ENCODE results near the gene AGAP9. TPM values are rescaled to one million over a fixed set of nuclear protein-coding genes. Genes with fewer than 3 reads are reported as not detected.
"Not testable (repeated sequence)": the region's sequence is repeated elsewhere in the genome, so short reads cannot be mapped to it uniquely, and the experiment has no call there.

The AGAP9 gene
- total RNA-seq, 4 donors from 2014 or later, result 0.94 to 8.8 (median 3.3) TPM

- H3K27me3 ChIP-seq; DNase-seq; H3K9me3 ChIP-seq; intact Hi-C loops (cut with DNase I); H3K4me3 ChIP-seq; H3K36me3 ChIP-seq; H3K4me1 ChIP-seq; H3K27ac ChIP-seq: not testable (repeated sequence)
- 100% methylated on average over 1 of the region's 5 CpGs for WGBS, 2 donors
These were observed 56.0 kb downstream of the AGAP9 start for GRCh38 chr10:47467458-47467857.

- DNase-seq, result not testable (repeated sequence)
These were observed 58.1 kb downstream of the AGAP9 start for GRCh38 chr10:47465216-47465917.

GRCh38 chr10:47462577-47463358 lies 60.7 kb downstream of the AGAP9 start:
- H3K4me3 ChIP-seq; intact Hi-C loops (cut with DNase I); DNase-seq: not testable (repeated sequence)

More at GRCh38 chr10:47465216-47465917, 58.1 kb downstream of the AGAP9 start:
- 48 to 54% methylated on average over 5 to 8 of the region's 14 CpGs for WGBS, 2 donors
- peaks cover 0 to 11% (median 0%) of the 10 kb centered on the region in 3 donors for H3K4me1 ChIP-seq
- H3K27me3 ChIP-seq; H3K4me3 ChIP-seq; H3K9me3 ChIP-seq; H3K36me3 ChIP-seq; H3K27ac ChIP-seq; intact Hi-C loops (cut with DNase I): not testable (repeated sequence)

GRCh38 chr10:47461261-47461687 lies 62.2 kb downstream of the AGAP9 start:
- peak overlapping the region in 1 of 4 donors; percentile 34 for H3K27ac ChIP-seq
- H3K27me3 ChIP-seq; DNase-seq; H3K36me3 ChIP-seq; H3K9me3 ChIP-seq; intact Hi-C loops (cut with DNase I): not testable (repeated sequence)
- peak in 2 of 6 experiments; percentile 10 to 28 for TF ChIP-seq CTCF (IDR thresholded peaks at IDR 0.05)
- peak overlapping the region in 3 of 4 donors; percentile 15 to 53 (median 30) for H3K4me3 ChIP-seq
- H3K4me1 ChIP-seq, result peaks cover 0 to 11% (median 0%) of the 10 kb centered on the region in 3 donors
- no CpG with 5 or more reads among the region's 37 CpGs for WGBS, 2 donors

More at GRCh38 chr10:47462577-47463358, 60.7 kb downstream of the AGAP9 start:
- not testable (repeated sequence) for H3K27ac ChIP-seq, H3K27me3 ChIP-seq, H3K9me3 ChIP-seq, H3K36me3 ChIP-seq
- no CpG with 5 or more reads among the region's 9 CpGs for WGBS, 2 donors
- H3K4me1 ChIP-seq, result peaks cover 0 to 11% (median 0%) of the 10 kb centered on the region in 3 donors

DNA sequence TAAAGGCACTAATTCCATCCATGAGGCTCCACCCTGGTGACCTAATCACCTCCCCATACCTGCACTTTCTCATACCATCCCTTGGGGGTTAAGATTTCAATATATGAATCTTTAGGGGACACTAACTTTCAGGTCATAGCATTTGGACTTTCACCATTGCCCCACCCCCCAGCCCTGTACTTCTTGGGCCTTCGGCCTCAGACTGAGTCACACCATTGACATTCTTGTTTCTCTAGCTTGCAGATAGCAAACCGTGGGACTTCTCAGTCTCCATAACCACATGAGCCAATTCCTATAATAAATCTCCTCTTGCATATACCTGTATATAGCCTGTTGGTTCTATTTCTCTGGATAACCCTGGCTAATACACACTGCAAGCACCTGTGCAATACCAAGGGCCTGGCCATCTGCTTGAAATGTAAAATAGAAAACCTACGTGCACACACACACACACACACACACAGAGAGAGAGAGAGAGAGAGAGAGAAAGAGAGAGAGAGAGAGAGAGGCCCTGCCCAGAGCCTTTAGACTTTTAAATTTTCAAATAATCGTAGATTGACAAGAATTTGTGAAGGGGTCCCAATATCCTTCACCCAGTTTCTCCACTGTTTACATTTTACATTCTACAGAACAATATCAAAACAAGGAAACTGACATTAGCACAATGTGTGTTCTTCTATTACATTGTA lies 64.8 kb downstream of the AGAP9 start:
- intact Hi-C loops (cut with DNase I), result no loop called here
- Histone ChIP-seq H3K4me1 (peaks cover 0 to 6% (median 0%) of the 10 kb centered on the region in 3 donors), H3K4me3 (no peak overlapping the region), H3K9me3 (no peaks in the 10 kb centered on the region), H3K36me3 (no peaks in the 10 kb centered on the region), H3K27me3 (no peaks in the 10 kb centered on the region), H3K27ac (no peak overlapping the region)
- 60 to 84% methylated on average over 2 to 4 of the region's 4 CpGs for WGBS, 2 donors
- no peak for DNase-seq
- TF ChIP-seq CTCF (IDR thresholded peaks at IDR 0.05) (no peak), POLR2A (IDR thresholded peaks at IDR 0.05) (no peak)

- H3K4me3 ChIP-seq, result no peak overlapping the region
- H3K9me3 ChIP-seq, result no peaks in the 10 kb centered on the region
- H3K27me3 ChIP-seq, result no peaks in the 10 kb centered on the region
- peaks cover 0 to 6% (median 0%) of the 10 kb centered on the region in 3 donors for H3K4me1 ChIP-seq
- no peak overlapping the region for H3K27ac ChIP-seq
- DNase-seq, result no peak
- WGBS, 2 donors, result 77% methylated on average over 1 of the region's 1 CpG; no CpG with 5 or more reads in 1 of the 2 donors
- intact Hi-C loops (cut with DNase I), result no loop called here
- TF ChIP-seq CTCF (IDR thresholded peaks at IDR 0.05), result no peak
- TF ChIP-seq POLR2A (IDR thresholded peaks at IDR 0.05), result no peak
- no peaks in the 10 kb centered on the region for H3K36me3 ChIP-seq
These were observed 65.6 kb downstream of the AGAP9 start for GRCh38 chr10:47457826-47458225.

Measured in esophagus squamous epithelium (tissue), 5 donors.